Astrocyte of the spinal cord (primary cell): ENCODE results near the gene RASD1.
"Not testable (repeated sequence)": the region's sequence is repeated elsewhere in the genome, so short reads cannot be mapped to it uniquely, and the experiment has no call there.

Source experiments
- DNase-seq: peaks from one replicate; pipeline ENCODE4 v3.0.0; 2011; ENCODE audit warnings: low read depth, low spot score
- H3K4me3 ChIP-seq: 2 replicates; pipeline ENCODE4 v1.5.1; 2011; ENCODE audit warnings: low read depth, mild to moderate bottlenecking, low read length, moderate library complexity
- in situ Hi-C: cut with HindIII; loops from 2 replicates; pipeline ENCODE4 v1.10.0; 2017; ENCODE audit warnings: low sequenced_read_pairs
- TF ChIP-seq, protein P1 (sequence below): IDR thresholded peaks from 2 replicates; pipeline ENCODE4 v1.5.1; 2012; ENCODE audit warnings: low read depth, mild to moderate bottlenecking, low read length, inconsistent platforms

RASD1 gene

GRCh38 chr17:17455173-17455572 lies 41.0 kb downstream of the RASD1 start:
- in situ Hi-C loops, result no loop called here
- TF ChIP-seq, protein P1, sequence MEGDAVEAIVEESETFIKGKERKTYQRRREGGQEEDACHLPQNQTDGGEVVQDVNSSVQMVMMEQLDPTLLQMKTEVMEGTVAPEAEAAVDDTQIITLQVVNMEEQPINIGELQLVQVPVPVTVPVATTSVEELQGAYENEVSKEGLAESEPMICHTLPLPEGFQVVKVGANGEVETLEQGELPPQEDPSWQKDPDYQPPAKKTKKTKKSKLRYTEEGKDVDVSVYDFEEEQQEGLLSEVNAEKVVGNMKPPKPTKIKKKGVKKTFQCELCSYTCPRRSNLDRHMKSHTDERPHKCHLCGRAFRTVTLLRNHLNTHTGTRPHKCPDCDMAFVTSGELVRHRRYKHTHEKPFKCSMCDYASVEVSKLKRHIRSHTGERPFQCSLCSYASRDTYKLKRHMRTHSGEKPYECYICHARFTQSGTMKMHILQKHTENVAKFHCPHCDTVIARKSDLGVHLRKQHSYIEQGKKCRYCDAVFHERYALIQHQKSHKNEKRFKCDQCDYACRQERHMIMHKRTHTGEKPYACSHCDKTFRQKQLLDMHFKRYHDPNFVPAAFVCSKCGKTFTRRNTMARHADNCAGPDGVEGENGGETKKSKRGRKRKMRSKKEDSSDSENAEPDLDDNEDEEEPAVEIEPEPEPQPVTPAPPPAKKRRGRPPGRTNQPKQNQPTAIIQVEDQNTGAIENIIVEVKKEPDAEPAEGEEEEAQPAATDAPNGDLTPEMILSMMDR, result no peak
- no peak for DNase-seq
- no peak overlapping the region for H3K4me3 ChIP-seq

GRCh38 chr17:17454700-17455099 lies 41.5 kb downstream of the RASD1 start:
- H3K4me3 ChIP-seq, in situ Hi-C loops, DNase-seq: not testable (repeated sequence)

- H3K4me3 ChIP-seq, result no peak overlapping the region
- in situ Hi-C loops, result no loop called here
Measured at GRCh38 chr17:17454276-17454675, 41.9 kb downstream of the RASD1 start.

GRCh38 chr17:17453088-17453487 lies 43.1 kb downstream of the RASD1 start:
- H3K4me3 ChIP-seq, result no peak overlapping the region
- in situ Hi-C loops, result no loop called here
- TF ChIP-seq, protein P1, result no peak
- no peak for DNase-seq

More at GRCh38 chr17:17454276-17454675, 41.9 kb downstream of the RASD1 start:
- DNase-seq, result no peak
- TF ChIP-seq, protein P1, result no peak

- in situ Hi-C loops, result no loop called here
- no peak overlapping the region for H3K4me3 ChIP-seq
- TF ChIP-seq, protein P1, result no peak
- no peak for DNase-seq
Measured at GRCh38 chr17:17448723-17449122, 47.5 kb downstream of the RASD1 start.

GRCh38 chr17:17448076-17448475 lies 48.1 kb downstream of the RASD1 start:
- DNase-seq, result no peak
- no peak overlapping the region for H3K4me3 ChIP-seq
- in situ Hi-C loops, result no loop called here
- TF ChIP-seq, protein P1, result no peak

GRCh38 chr17:17447264-17447663 lies 48.9 kb downstream of the RASD1 start:
- no peak for DNase-seq
- no peak overlapping the region for H3K4me3 ChIP-seq
- TF ChIP-seq, protein P1, result no peak
- in situ Hi-C loops, result no loop called here
